ENCODE results near the gene ERN1. TPM values are rescaled to one million over a fixed set of nuclear protein-coding genes. Genes with fewer than 3 reads are reported as not detected.

Gene ERN1
- total and polyA plus RNA-seq, 2 of the 13 experiments (the other 11 are each of a cell fraction or from before 2014, with no cell fraction given) = 6.0 to 12.7 TPM

DNA sequence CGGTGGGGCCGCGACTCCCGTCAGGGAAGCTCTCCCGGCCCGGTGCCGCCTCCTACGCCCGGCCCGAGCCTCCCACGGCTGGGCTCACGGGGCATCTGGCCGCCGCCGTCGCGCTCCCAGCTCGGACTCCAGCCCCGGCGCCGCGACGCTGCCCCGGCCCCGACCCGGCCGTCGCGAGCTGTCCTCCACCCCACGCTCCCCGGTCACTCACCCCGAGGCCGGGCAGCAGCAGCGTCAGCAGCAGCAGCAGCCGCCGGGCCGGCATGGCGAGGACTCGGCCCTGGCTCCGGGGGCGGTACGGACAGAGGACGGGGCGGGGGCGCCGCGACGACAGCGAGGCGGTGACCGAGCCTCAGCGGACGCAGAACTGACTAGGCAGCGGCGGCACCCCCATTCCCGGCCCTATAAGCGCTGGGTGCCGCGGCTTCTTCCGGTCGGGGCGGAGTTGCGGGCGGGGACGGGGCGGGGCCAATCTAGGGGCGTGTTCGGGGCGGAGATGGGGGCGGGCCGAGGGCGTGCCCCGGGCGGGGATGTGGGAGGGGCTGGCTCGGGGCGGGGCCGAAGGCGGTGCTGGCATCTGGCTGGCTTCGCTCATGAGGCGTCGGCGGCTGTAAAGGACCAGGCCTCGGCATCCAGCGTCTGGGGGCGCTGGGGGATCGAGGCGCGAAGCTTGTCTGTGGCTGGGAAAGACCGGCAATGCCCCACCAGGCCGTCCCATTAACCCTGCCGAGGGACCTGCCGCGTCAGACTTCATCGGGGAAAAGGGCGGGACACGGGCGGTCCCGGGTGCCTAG, at the start of gene ERN1 (continued):
- peak; percentile 70; the same call in 1 of the 2 replicates for TF ChIP-seq PBX3 (CRISPR knock-in tag; IDR thresholded peaks at IDR 0.05; ENCODE audit: borderline replicate concordance)
- TF ChIP-seq GFI1 (CRISPR knock-in tag; IDR thresholded peaks at IDR 0.05; ENCODE audit: borderline replicate concordance) = peak; percentile 47; the same call in 1 of the 2 replicates
- TF ChIP-seq ZSCAN31 (CRISPR knock-in tag; IDR thresholded peaks at IDR 0.05; ENCODE audit: low read depth) = peak; percentile 97; the same call in 1 of the 2 replicates
- TF ChIP-seq ZHX2 (IDR thresholded peaks at IDR 0.05; ENCODE audit: low read depth) = no peak
- TF ChIP-seq ZHX2 (CRISPR knock-in tag; IDR thresholded peaks at IDR 0.05; ENCODE audit: borderline replicate concordance) = peak; percentile 99
- TF ChIP-seq HOXA3 (CRISPR knock-in tag; IDR thresholded peaks at IDR 0.05) = peak; percentile 88
- TF ChIP-seq ZNF33B (CRISPR knock-in tag; IDR thresholded peaks at IDR 0.05) = no peak; the same call in 1 of the 2 replicates
- TF ChIP-seq ZNF589 (CRISPR knock-in tag; conservative IDR thresholded peaks at IDR 0.05) = 0 out of 2 replicates have a peak, but pooled peaks have one; percentile 19
- TF ChIP-seq ZNF605 (CRISPR knock-in tag; IDR thresholded peaks at IDR 0.05) = peak; percentile 63; the same call in 1 of the 2 replicates
- no peak for TF ChIP-seq ADNP (CRISPR knock-in tag; IDR thresholded peaks at IDR 0.05)
- TF ChIP-seq NCOR1 (IDR thresholded peaks at IDR 0.05; ENCODE audit: borderline replicate concordance, low read length) = no peak
- TF ChIP-seq ARNT2 (CRISPR knock-in tag; IDR thresholded peaks at IDR 0.05; ENCODE audit: low read depth) = peak; percentile 97
- peak; percentile 81 for TF ChIP-seq SP1 (IDR thresholded peaks at IDR 0.05)
- TF ChIP-seq SP1 (CRISPR knock-in tag; IDR thresholded peaks at IDR 0.05) = peak; percentile 92
- peak; percentile 67 for TF ChIP-seq MAZ (IDR thresholded peaks at IDR 0.05; ENCODE audit: borderline replicate concordance, low read depth, low read length)
- peak; percentile 98 for TF ChIP-seq MAZ (CRISPR knock-in tag; IDR thresholded peaks at IDR 0.05; ENCODE audit: low read depth)
- TF ChIP-seq ZNF607 (CRISPR knock-in tag; IDR thresholded peaks at IDR 0.05; ENCODE audit: borderline replicate concordance) = peak; percentile 62; the same call in 1 of the 2 replicates
- no peak for TF ChIP-seq ZNF878 (CRISPR knock-in tag; IDR thresholded peaks at IDR 0.05)
- TF ChIP-seq CSRNP1 (CRISPR knock-in tag; IDR thresholded peaks at IDR 0.05) = no peak; the same call in 1 of the 2 replicates
- no peak; the same call in 1 of the 2 replicates for TF ChIP-seq ZNF674 (CRISPR knock-in tag; IDR thresholded peaks at IDR 0.05; ENCODE audit: low read depth)
- peak; percentile 88 for TF ChIP-seq ZMYM4 (CRISPR knock-in tag; IDR thresholded peaks at IDR 0.05)

Measured in HepG2 (cell line).